Panc1 (cell line): ENCODE results near the gene FREM1.

Experiments used
- POLR2AphosphoS5 ChIP-seq: IDR thresholded peaks from 2 replicates; pipeline ENCODE4 v1.6.1; 2012; ENCODE audit warnings: mild to moderate bottlenecking, low read depth, low read length, moderate library complexity
- SIN3A ChIP-seq: IDR thresholded peaks from 2 replicates; pipeline ENCODE4 v1.6.1; 2012; ENCODE audit warnings: low read depth, mild to moderate bottlenecking, low read length, moderate library complexity, borderline replicate concordance; ENCODE audit not compliant: insufficient read depth
- TF ChIP-seq, protein P1 (sequence below): fragments of 450-650 bp; IDR thresholded peaks from 2 replicates; pipeline ENCODE4 v1.5.1; 2017; ENCODE audit warnings: mild to moderate bottlenecking
- TF ChIP-seq, protein P2 (sequence below), 2 experiments: IDR thresholded peaks; 2 replicates each; pipeline ENCODE4 v1.6.1; 2011 to 2012; ENCODE audit warnings: low read depth in 2 of 2, control low read depth in 1 of 2, low read length in 1 of 2, mild to moderate bottlenecking in 1 of 2, moderate library complexity in 1 of 2; ENCODE audit not compliant: insufficient read depth in 1 of 2

DNA sequence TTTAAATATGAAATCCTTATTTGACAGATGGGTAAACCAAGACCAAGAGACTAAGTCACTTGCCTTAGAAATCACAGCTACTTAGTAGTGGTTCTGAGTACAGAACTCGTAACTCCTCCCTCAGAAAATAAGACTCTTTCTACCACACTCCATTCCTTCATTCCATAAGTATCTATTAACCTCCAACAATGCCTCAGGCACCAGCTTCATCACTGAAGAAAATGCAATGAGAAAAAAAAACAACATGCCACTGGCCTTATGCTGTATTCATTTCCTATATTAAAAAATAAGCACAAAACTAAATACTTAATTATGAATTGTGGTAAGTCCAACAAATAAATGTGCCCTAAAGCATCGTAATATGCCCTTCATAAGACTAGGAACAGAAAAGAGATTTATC, 13.5 kb upstream of the FREM1 start:
- TF ChIP-seq, protein P1, sequence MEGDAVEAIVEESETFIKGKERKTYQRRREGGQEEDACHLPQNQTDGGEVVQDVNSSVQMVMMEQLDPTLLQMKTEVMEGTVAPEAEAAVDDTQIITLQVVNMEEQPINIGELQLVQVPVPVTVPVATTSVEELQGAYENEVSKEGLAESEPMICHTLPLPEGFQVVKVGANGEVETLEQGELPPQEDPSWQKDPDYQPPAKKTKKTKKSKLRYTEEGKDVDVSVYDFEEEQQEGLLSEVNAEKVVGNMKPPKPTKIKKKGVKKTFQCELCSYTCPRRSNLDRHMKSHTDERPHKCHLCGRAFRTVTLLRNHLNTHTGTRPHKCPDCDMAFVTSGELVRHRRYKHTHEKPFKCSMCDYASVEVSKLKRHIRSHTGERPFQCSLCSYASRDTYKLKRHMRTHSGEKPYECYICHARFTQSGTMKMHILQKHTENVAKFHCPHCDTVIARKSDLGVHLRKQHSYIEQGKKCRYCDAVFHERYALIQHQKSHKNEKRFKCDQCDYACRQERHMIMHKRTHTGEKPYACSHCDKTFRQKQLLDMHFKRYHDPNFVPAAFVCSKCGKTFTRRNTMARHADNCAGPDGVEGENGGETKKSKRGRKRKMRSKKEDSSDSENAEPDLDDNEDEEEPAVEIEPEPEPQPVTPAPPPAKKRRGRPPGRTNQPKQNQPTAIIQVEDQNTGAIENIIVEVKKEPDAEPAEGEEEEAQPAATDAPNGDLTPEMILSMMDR, result no peak
- TF ChIP-seq SIN3A (no peak), POLR2AphosphoS5 (no peak)
- TF ChIP-seq, protein P2, sequence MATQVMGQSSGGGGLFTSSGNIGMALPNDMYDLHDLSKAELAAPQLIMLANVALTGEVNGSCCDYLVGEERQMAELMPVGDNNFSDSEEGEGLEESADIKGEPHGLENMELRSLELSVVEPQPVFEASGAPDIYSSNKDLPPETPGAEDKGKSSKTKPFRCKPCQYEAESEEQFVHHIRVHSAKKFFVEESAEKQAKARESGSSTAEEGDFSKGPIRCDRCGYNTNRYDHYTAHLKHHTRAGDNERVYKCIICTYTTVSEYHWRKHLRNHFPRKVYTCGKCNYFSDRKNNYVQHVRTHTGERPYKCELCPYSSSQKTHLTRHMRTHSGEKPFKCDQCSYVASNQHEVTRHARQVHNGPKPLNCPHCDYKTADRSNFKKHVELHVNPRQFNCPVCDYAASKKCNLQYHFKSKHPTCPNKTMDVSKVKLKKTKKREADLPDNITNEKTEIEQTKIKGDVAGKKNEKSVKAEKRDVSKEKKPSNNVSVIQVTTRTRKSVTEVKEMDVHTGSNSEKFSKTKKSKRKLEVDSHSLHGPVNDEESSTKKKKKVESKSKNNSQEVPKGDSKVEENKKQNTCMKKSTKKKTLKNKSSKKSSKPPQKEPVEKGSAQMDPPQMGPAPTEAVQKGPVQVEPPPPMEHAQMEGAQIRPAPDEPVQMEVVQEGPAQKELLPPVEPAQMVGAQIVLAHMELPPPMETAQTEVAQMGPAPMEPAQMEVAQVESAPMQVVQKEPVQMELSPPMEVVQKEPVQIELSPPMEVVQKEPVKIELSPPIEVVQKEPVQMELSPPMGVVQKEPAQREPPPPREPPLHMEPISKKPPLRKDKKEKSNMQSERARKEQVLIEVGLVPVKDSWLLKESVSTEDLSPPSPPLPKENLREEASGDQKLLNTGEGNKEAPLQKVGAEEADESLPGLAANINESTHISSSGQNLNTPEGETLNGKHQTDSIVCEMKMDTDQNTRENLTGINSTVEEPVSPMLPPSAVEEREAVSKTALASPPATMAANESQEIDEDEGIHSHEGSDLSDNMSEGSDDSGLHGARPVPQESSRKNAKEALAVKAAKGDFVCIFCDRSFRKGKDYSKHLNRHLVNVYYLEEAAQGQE (IDR thresholded peaks at IDR 0.05; ENCODE audit: insufficient read depth in 1 of 2, low read depth in 2 of 2, low read length in 1 of 2), result no peak
